ENCODE data around the gene CATSPERE. TPM values are rescaled to one million over a fixed set of nuclear protein-coding genes. Genes with fewer than 3 reads are reported as not detected.

CATSPERE gene
- total and polyA plus RNA-seq, 9 of the 15 experiments (the other 6 are each of a cell fraction or from before 2014, with no cell fraction given), result 0.06 to 0.16 (median 0.09) TPM; not detected in 3

GRCh38 chr1:244460197-244460596 is 876 bp upstream of the CATSPERE start:
- ATAC-seq (no peak), FAIRE-seq (no peak), DNase-seq (ENCODE audit: extremely low read depth in 1 of 4, low spot score in 3 of 4) (peak in 1 of 4 experiments; percentile 34)
- Histone ChIP-seq H3K9me1 (ENCODE audit: control insufficient read depth, insufficient read depth, low read length) (no peaks in the 10 kb centered on the region), H3K9me3 (replicated peaks; ENCODE audit: control insufficient read depth, insufficient read depth, low read depth, low read length) (no peaks in the 10 kb centered on the region), H3K4me1 (replicated peaks in 1 of 2; ENCODE audit: control insufficient read depth in 2 of 2, insufficient read depth in 2 of 2, low read length in 2 of 2) (no peaks in the 10 kb centered on the region; a peak in 1 of 5 replicates), H2AFZ (ENCODE audit: low read depth, low read length) (no peak overlapping the region), H4K20me1 (replicated peaks; ENCODE audit: control insufficient read depth, insufficient read depth, low read length) (no peaks in the 10 kb centered on the region), H3K4me3 (no peak overlapping the region), H3K36me3 (ENCODE audit: control insufficient read depth, insufficient read depth, low read length) (no peaks in the 10 kb centered on the region; the same call in 2 of the 3 replicates), H3K27me3 (ENCODE audit: control insufficient read depth in 2 of 2, insufficient read depth in 2 of 2, low read length in 2 of 2) (no peaks in the 10 kb centered on the region), H3K79me2 (ENCODE audit: control insufficient read depth, insufficient read depth, low read length) (no peaks in the 10 kb centered on the region), H3K9ac (ENCODE audit: insufficient read depth in 1 of 2, low read depth in 2 of 2, low read length in 2 of 2) (no peak overlapping the region), H3K27ac (ENCODE audit: extremely low read depth, low read depth, low read length) (no peak overlapping the region), H3K4me2 (ENCODE audit: insufficient read depth, low read length) (no peak overlapping the region)
- CTCF ChIA-PET (ENCODE audit: low intra/inter-chr PET ratio), result no interaction called here
- BruUV-seq (replicated peaks), result no TSS peak
- 59% methylated on average over 4 of the region's 4 CpGs for WGBS (ENCODE audit: insufficient coverage, low coverage, missing lambda C conversion rate)
- intact Hi-C loops (cut with micrococcal nuclease), result no loop called here
- in situ Hi-C loops (cut with MboI), result no loop called here
- POLR2A ChIA-PET, result no interaction called here
- TF ChIP-seq ETV1 (tag; conservative IDR thresholded peaks at IDR 0.05; ENCODE audit: low read depth), result 0 out of 2 replicates have a peak, but pooled peaks have one; percentile 14
- no peak for TF ChIP-seq RREB1 (CRISPR knock-in tag; IDR thresholded peaks at IDR 0.05)
